ENCODE data around the gene NATD1. TPM values are rescaled to one million over a fixed set of nuclear protein-coding genes. Genes with fewer than 3 reads are reported as not detected.

NATD1 gene
- total and polyA plus RNA-seq, 4 donors = 1.4 to 24.5 (median 2.9) TPM

- H3K9ac ChIP-seq (ENCODE audit: low read depth in 1 of 2, low read length in 2 of 2) = no peak overlapping the region
- H3K36me3 ChIP-seq (ENCODE audit: control insufficient read depth in 4 of 4, insufficient read depth in 3 of 4, low read depth in 1 of 4, low read length in 3 of 4) = peaks cover 0 to 2% (median 0%) of the 10 kb centered on the region in 4 donors
- 96% methylated on average over 6 of the region's 6 CpGs for WGBS
- H3K9me3 ChIP-seq (ENCODE audit: control insufficient read depth in 4 of 4, low read length in 3 of 4) = no peaks in the 10 kb centered on the region
- TF ChIP-seq FOXA1 (IDR thresholded peaks at IDR 0.05) (no peak), CTCF (IDR thresholded peaks at IDR 0.05; ENCODE audit: low read depth, low read length, missing input control) (no peak), FOXA2 (IDR thresholded peaks at IDR 0.05) (no peak), RXRA (IDR thresholded peaks at IDR 0.05) (no peak), RAD21 (IDR thresholded peaks at IDR 0.05) (no peak), ZBTB33 (IDR thresholded peaks at IDR 0.05) (no peak), SP1 (IDR thresholded peaks at IDR 0.05) (no peak), YY1 (IDR thresholded peaks at IDR 0.05) (no peak)
- H3K27ac ChIP-seq (ENCODE audit: low read depth in 1 of 2, low read length in 2 of 2) = no peak overlapping the region
- DNase-seq (ENCODE audit: low spot score) = no peak
- H3K4me3 ChIP-seq (ENCODE audit: low read depth in 1 of 3, low read length in 3 of 3) = no peak overlapping the region
- H3K27me3 ChIP-seq (ENCODE audit: control insufficient read depth in 4 of 4, insufficient read depth in 4 of 4, low read length in 3 of 4) = no peaks in the 10 kb centered on the region
- H3K4me1 ChIP-seq (ENCODE audit: control insufficient read depth in 4 of 4, insufficient read depth in 4 of 4, low read length in 3 of 4) = no peaks in the 10 kb centered on the region
These were observed 30.1 kb downstream of the NATD1 start for GRCh38 chr17:21223086-21223485.

GRCh38 chr17:21218831-21219380 is 34.3 kb downstream of the NATD1 start:
- 78% methylated on average over 3 of the region's 3 CpGs for WGBS
- DNase-seq (ENCODE audit: low spot score) = no peak

GRCh38 chr17:21218101-21218500 is 35.1 kb downstream of the NATD1 start:
- Histone ChIP-seq H3K36me3 (ENCODE audit: control insufficient read depth in 4 of 4, insufficient read depth in 3 of 4, low read depth in 1 of 4, low read length in 3 of 4) (peaks cover 0 to 2% (median 0%) of the 10 kb centered on the region in 4 donors), H3K27me3 (ENCODE audit: control insufficient read depth in 4 of 4, insufficient read depth in 4 of 4, low read length in 3 of 4) (no peaks in the 10 kb centered on the region), H3K4me1 (ENCODE audit: control insufficient read depth in 4 of 4, insufficient read depth in 4 of 4, low read length in 3 of 4) (peaks cover 3 to 12% (median 8%) of the 10 kb centered on the region in 4 donors), H3K4me3 (ENCODE audit: low read depth in 1 of 3, low read length in 3 of 3) (no peak overlapping the region), H3K9ac (ENCODE audit: low read depth in 1 of 2, low read length in 2 of 2) (no peak overlapping the region), H3K9me3 (ENCODE audit: control insufficient read depth in 4 of 4, low read length in 3 of 4) (no peaks in the 10 kb centered on the region), H3K27ac (ENCODE audit: low read depth in 1 of 2, low read length in 2 of 2) (no peak overlapping the region)
- WGBS = 87% methylated on average over 3 of the region's 3 CpGs
- no peak for DNase-seq (ENCODE audit: low spot score)
- TF ChIP-seq HNF4G (IDR thresholded peaks at IDR 0.05) (no peak), RXRA (IDR thresholded peaks at IDR 0.05) (no peak), REST (IDR thresholded peaks at IDR 0.05) (no peak), HNF4A (conservative IDR thresholded peaks at IDR 0.05) (no peak), NR2F2 (IDR thresholded peaks at IDR 0.05) (no peak), RAD21 (IDR thresholded peaks at IDR 0.05) (no peak), GABPA (IDR thresholded peaks at IDR 0.05 in 1 of 2, conservative IDR thresholded peaks at IDR 0.05 in 1 of 2) (no peak), MAX (IDR thresholded peaks at IDR 0.05) (no peak), CTCF (IDR thresholded peaks at IDR 0.05; ENCODE audit: low read depth, low read length, missing input control) (no peak), ZBTB33 (IDR thresholded peaks at IDR 0.05) (no peak)

More at GRCh38 chr17:21218831-21219380, 34.3 kb downstream of the NATD1 start:
- TF ChIP-seq RAD21 (IDR thresholded peaks at IDR 0.05) (no peak), GABPA (IDR thresholded peaks at IDR 0.05 in 1 of 2, conservative IDR thresholded peaks at IDR 0.05 in 1 of 2) (no peak), YY1 (IDR thresholded peaks at IDR 0.05) (no peak), JUND (IDR thresholded peaks at IDR 0.05) (no peak), HNF4G (IDR thresholded peaks at IDR 0.05) (no peak)
- Histone ChIP-seq H3K27ac (ENCODE audit: low read depth in 1 of 2, low read length in 2 of 2) (no peak overlapping the region), H3K9me3 (ENCODE audit: control insufficient read depth in 4 of 4, low read length in 3 of 4) (no peaks in the 10 kb centered on the region), H3K4me3 (ENCODE audit: low read depth in 1 of 3, low read length in 3 of 3) (no peak overlapping the region), H3K9ac (ENCODE audit: low read depth in 1 of 2, low read length in 2 of 2) (no peak overlapping the region), H3K36me3 (ENCODE audit: control insufficient read depth in 4 of 4, insufficient read depth in 3 of 4, low read depth in 1 of 4, low read length in 3 of 4) (peaks cover 0 to 2% (median 0%) of the 10 kb centered on the region in 4 donors), H3K4me1 (ENCODE audit: control insufficient read depth in 4 of 4, insufficient read depth in 4 of 4, low read length in 3 of 4) (peaks cover 3 to 8% (median 6%) of the 10 kb centered on the region in 4 donors), H3K27me3 (ENCODE audit: control insufficient read depth in 4 of 4, insufficient read depth in 4 of 4, low read length in 3 of 4) (no peaks in the 10 kb centered on the region)

All from liver (tissue), 9 donors.